Epithelial cell of esophagus (primary cell): ENCODE data around the gene TMEM183A.

Experiments
- DNase-seq: peaks from one replicate; pipeline ENCODE4 v3.0.0; 2010; ENCODE audit warnings: low read depth
- H3K4me3 ChIP-seq: 2 replicates; pipeline ENCODE4 v1.5.1; 2011; ENCODE audit warnings: mild to moderate bottlenecking, low read length, control low read depth
- CTCF ChIP-seq: IDR thresholded peaks from 2 replicates; pipeline ENCODE4 v1.5.1; 2011; ENCODE audit warnings: low read depth, mild to moderate bottlenecking, low read length, control low read depth, inconsistent platforms; ENCODE audit not compliant: insufficient read depth; ENCODE audit errors: missing control alignments

The TMEM183A gene

GRCh38 chr1:203048555-203049051 lies 41.4 kb downstream of the TMEM183A start:
- no peak overlapping the region for H3K4me3 ChIP-seq
- no peak for TF ChIP-seq CTCF
- peak; percentile 37 for DNase-seq

DNA sequence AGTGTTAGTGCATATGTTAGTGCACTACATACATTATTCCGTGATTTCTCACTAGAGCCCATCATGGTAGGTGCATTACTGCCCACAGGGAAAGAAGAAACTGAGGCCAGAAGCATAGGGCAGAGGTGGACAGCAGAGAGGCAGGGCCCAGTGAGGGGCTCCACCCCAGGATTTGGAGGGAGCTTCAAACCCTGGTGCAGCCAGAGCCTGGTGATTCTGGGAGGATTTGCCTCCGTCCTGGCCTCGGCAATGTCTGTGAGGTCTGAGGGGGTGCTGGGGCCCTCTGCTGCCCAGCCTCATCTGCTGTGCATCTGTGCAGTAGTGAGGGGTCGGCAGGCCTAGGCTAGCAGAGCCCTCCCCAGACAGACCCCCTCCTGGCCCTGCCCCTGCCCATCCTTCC lies 41.9 kb downstream of the TMEM183A start:
- TF ChIP-seq CTCF: no peak
- no peak for DNase-seq
- H3K4me3 ChIP-seq: no peak overlapping the region

DNA sequence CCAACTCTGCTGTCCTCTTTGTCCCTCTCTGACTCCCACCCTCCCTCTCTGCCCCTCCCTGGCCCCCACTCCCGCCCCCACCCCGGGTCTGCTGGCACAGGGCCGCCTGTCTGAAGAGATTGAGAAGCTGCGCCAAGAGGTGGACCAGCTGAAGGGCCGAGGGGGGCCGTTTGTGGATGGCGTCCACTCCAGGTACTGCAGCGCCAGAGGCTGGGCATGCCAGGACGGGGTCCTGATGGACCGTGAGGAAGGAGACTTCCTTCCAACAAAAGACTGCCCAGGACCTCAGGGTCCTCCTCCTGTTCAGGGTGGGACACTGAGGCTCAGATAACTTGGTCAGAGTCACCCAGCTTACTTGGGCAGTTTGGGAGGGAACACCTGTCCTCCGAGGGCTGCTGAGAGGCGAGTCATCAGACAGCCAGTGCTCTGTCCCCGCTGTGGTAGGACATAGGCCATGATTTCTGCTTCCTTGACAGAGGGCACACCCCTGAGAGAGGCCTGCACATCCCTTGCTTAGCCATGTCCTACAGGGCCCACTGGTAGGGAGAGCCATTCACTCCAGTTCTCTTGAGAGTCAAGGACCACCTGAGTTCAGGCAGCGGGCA lies 42.5 kb downstream of the TMEM183A start:
- DNase-seq: no peak
- no peak overlapping the region for H3K4me3 ChIP-seq
- no peak for TF ChIP-seq CTCF

GRCh38 chr1:203050826-203051225 lies 43.7 kb downstream of the TMEM183A start:
- TF ChIP-seq CTCF: no peak
- H3K4me3 ChIP-seq: no peak overlapping the region
- DNase-seq: no peak

DNA sequence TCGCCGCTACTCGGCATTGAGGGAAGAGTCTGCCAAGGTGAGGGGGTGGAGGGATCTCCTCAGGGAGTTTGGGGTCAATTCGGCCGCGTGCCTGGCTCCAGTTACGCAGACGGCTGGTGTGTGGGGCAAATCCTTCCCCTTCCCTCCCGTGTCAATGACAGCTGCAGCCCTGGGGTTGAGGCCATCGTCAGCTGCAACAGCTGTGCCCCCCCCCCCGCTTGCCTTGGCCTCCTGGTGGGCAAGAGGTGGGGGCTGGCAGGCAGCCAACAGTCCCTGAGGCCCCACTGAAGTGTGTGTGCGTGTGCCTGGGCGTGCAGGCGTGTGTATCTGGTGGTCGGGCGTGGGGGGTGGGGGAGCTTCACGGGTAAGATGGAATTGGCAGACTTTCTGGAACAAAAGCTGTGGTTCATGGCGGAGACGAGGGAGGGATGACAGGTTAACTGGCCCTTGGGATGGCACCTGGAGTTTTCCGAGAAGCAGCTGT lies 44.7 kb downstream of the TMEM183A start:
- no peak overlapping the region for H3K4me3 ChIP-seq
- no peak for TF ChIP-seq CTCF
- DNase-seq: no peak

DNA sequence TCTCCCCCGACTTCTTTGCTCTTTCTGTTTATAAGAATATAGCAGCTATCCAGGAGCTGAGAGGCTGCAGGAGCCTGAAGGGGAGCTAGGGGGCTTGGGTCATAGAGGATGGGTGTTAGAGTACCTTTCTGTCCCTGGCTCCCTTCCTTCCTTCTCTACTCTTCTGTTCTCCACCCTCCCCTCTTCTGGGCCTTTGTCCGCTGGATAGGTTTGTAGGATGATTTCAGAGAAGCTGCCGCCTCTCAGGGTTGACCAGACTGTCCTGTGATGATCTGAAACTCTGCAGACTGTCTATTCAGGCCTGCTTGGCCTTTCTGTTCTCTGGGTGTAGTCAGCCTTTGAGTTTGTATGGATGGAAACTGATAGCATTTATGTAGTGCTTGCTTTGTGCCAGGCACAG lies 45.4 kb downstream of the TMEM183A start:
- DNase-seq: no peak
- no peak overlapping the region for H3K4me3 ChIP-seq
- TF ChIP-seq CTCF: no peak

DNA sequence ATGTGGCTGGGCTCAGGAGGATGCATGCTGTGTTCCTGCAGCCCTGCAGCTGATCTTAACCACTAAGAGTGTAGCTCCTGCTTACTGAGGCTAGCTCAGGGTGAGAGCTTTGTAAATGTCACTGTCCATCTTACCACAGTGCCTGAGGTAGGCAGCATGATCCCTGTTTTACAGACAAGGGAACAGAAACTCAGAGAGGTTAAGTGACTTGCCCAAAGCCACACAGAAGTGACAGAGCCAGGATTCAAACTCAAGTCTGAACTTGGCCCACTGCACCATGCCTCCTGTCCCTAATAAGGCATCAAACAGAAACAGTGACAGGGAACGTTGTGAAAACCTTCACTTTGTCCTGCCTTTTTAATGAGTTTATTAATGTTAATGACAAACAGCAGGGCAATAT lies 47.0 kb downstream of the TMEM183A start:
- no peak overlapping the region for H3K4me3 ChIP-seq
- TF ChIP-seq CTCF: no peak
- DNase-seq: no peak
